Measurements from ENCODE around the gene LRRC25.

The LRRC25 gene

DNA sequence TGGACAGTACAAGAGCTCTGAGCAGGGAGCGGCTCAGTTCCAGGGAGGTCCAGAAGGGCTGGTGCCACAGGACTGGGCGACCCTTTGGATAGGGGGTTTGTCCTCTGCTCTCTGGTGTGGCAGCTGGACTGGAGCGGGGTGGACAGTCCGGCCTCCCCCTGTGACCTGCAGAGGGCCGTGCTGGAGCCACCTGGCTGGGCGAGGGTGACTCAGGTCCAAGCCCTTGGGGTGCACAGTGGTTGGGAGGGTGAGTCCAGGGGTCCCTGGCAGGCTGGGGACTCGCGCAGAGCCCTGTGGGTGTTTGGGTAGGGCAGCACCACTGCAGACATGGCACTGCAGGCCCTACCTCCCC is 29.0 kb upstream of the LRRC25 start:
- TF ChIP-seq, protein P1, sequence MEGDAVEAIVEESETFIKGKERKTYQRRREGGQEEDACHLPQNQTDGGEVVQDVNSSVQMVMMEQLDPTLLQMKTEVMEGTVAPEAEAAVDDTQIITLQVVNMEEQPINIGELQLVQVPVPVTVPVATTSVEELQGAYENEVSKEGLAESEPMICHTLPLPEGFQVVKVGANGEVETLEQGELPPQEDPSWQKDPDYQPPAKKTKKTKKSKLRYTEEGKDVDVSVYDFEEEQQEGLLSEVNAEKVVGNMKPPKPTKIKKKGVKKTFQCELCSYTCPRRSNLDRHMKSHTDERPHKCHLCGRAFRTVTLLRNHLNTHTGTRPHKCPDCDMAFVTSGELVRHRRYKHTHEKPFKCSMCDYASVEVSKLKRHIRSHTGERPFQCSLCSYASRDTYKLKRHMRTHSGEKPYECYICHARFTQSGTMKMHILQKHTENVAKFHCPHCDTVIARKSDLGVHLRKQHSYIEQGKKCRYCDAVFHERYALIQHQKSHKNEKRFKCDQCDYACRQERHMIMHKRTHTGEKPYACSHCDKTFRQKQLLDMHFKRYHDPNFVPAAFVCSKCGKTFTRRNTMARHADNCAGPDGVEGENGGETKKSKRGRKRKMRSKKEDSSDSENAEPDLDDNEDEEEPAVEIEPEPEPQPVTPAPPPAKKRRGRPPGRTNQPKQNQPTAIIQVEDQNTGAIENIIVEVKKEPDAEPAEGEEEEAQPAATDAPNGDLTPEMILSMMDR (IDR thresholded peaks at IDR 0.05; ENCODE audit: low read depth, low read length), result no peak

DNA sequence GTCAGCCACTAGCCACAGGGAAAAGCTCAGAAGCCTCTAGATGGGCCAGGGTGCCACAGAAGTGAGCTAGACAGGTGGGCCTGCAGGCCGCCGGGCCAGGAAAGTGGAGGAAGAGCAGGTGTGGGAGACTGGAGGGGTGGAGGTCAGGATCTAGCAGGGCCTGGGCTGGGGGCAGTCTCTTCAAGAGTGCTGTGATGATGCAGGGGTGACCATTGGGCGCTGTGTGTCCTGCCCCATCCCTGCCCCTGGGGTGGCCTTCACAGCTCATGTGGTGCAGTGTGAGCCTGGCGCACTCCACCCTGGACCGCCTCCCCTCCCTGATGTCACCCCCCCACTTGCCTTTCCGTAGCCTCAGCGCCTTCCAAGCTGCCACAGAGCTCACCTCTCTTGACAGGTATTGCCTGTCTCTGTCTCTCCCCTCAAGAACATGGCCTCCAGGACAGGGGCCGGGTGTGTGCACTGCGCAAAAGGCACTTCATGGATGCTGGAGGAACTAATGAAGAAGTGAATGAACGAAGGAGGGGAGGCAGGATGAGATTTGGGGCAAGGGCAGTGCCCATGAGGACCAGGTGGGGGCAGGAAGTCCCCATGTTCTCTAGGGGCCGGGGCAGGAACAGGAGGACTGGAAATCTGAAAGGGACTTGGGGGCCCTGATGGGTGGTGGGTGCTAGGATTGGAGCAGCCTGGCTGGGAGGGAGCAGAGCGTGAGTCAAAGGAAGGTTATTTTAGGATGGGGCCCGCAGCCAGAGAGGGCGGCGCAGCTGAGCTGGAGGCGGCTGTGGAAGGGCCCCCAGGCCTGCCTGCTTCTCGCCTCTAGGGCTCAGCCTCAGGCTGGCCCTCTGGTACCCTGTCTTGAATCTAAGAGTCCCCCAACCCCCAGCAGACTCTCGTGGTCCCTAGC is 28.3 kb upstream of the LRRC25 start:
- TF ChIP-seq, protein P1 (IDR thresholded peaks at IDR 0.05; ENCODE audit: low read depth, low read length), result no peak
- H3K4me3 ChIP-seq (ENCODE audit: low read depth, low read length), result no peak overlapping the region

More for the DNA sequence above, 29.0 kb upstream of the LRRC25 start:
- no peak overlapping the region for H3K4me3 ChIP-seq (ENCODE audit: low read depth, low read length)

DNA sequence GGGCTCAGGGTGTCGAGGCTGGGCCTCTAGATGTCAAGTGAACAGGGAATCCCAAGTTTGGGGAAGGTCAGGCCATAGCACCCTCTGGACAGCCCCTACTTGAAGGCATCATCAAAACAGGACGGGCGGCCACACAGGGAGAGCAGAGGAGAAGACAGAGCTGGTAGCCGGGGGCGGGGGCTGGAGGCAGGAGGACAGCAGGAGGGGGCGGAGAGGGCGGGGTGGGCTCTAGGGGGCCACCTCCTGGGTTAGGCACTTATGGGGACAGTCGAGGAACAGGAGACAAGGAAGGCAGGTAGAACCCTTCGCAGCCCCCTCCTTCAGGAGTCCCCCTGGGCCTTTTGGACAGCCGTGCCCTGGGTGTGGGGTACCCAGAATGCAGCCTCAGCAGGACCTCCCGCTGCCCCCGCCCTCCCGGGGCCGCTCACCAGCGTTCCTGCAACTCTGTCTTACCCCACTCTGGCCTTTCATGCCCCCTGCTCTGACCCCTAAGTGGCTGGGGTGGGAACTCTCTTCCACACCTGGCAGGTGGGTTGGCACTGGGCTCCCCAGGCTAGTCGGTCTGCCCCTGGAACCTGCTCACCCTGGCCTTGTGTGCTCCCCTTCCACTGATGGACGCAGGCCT is 27.6 kb upstream of the LRRC25 start:
- TF ChIP-seq, protein P1 (IDR thresholded peaks at IDR 0.05; ENCODE audit: low read depth, low read length), result no peak
- H3K4me3 ChIP-seq (ENCODE audit: low read depth, low read length), result no peak overlapping the region

DNA sequence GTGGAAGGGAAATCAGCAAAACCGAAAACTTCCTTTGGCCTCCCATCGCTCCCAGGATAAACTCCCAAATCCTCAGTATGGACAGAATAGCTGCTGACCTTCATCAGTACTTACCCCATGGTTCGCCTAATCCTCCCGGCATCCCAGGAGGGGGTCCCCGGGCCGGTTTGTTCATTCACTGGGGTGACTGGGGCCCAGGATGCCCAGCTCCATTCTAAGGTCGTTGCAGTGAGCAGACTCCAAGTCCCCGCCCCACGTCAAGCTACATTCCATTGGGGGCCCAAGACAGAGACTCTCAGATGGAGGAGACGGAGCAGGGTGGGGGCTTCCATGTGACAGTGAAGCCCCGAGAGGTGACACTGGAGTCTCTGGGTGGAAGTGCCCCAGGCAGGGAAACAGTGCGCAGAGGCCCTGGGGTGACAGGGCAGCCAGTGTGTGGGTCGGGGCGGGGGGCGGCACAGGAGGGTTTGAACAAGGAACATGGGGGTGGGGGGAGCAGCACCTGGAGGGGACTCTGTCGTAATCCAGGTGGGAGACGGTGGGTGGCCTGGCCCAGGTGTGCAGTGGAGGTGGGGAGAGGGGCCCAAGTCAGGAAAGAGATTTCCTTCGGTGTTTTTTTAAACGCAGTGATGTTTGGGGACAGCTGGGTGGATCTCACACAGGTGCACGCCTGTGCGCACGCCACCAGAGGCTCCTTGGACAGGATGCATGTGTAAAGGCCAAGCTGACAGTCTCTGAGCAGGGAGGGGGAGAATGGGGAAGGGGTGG is 26.9 kb upstream of the LRRC25 start:
- TF ChIP-seq, protein P1 (IDR thresholded peaks at IDR 0.05; ENCODE audit: low read depth, low read length), result no peak
- no peak overlapping the region for H3K4me3 ChIP-seq (ENCODE audit: low read depth, low read length)

DNA sequence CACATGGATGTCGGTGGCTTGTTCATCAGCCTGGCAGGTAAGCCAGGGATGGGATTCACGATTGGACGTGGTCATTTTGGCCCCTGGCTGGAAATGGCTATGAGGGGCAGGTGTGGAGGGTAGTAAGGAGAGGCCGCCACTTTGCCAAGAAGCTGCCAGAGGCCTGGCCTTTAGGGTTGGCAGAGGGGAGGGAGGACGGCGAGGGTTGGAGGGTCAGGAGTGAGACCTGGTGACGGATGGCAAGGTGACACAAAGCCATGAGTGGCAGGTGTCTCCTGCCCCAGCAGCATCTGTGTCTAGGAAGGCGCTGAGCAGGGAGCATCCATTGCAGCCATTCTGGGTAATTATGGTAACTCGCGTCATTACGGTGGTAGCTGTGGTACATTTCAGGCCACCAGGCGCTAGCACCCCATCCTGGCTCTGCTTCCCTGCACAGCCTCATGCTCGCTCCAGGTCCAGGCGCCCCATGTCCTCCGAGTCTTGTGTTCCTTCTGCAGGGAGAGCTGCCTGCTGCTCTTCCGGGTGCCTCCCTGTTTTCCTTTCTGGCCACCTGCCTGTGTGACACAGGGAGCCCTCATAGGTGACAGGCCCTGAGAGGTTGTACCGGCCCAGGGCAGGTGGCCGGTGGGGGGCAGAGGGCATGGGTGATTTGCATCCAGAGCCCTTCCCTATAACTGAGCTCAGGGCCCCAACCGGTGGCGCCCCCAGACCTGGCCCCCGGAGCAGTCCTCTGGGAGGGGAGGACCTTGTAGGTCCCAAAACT is 26.0 kb upstream of the LRRC25 start:
- H3K4me3 ChIP-seq (ENCODE audit: low read depth, low read length), result no peak overlapping the region
- TF ChIP-seq, protein P1 (IDR thresholded peaks at IDR 0.05; ENCODE audit: low read depth, low read length), result no peak

DNA sequence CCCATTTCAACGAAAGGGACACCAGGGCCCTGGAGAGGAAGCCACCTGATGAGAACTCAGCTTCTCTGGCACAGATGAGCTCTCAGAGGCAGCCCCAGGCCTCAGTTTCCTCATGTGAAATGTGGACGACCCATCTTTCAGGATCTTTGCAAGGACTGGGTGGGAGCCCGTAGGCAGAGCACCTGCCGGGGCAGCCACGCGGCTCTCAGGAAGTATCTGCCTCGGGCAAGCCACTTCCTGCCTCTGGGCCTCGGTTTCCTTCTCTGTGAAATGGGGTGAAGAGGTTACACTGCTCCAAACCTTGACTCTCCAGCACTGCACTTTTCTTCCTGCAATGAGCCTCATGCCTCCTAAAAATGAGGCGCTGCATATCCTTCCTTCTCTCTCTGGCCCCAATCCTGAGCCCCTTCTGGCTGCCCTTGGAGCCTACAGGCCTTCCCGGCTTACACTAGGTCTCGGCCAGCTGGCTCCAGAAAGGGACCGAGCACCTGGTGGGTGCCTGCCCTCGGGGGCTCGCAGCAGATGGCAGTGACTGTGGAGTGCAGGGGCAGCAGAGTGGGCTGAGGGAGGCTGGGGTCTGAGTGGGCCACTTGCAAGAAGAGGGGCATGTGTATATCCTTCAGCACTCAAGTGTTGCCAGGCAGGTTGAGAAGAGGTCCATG is 25.2 kb upstream of the LRRC25 start:
- TF ChIP-seq, protein P1 (IDR thresholded peaks at IDR 0.05; ENCODE audit: low read depth, low read length), result no peak
- no peak overlapping the region for H3K4me3 ChIP-seq (ENCODE audit: low read depth, low read length)

Measured in WI38 (cell line).